AG04449 (cell line): ENCODE data around the gene METTL2B.
"Not testable (repeated sequence)": the region's sequence is repeated elsewhere in the genome, so short reads cannot be mapped to it uniquely, and the experiment has no call there.

Experiments used
- CTCF ChIA-PET: fragments of 350-600 bp; formaldehyde crosslinking; extraction: SDS; loops from one replicate; lab custom pipeline; 2021; ENCODE audit warnings: antibody characterized with exemption; lab: Yijun Ruan, JAX
- POLR2A ChIA-PET: fragments of 400-600, 350-600 bp; formaldehyde crosslinking; extraction: SDS; loops from one replicate; lab custom pipeline; 2020; ENCODE audit warnings: antibody characterized with exemption, inconsistent platforms; lab: Yijun Ruan, JAX
- DNase-seq: peaks from one replicate; pipeline ENCODE4 v3.0.0-alpha.2; 2010; ENCODE audit warnings: low read depth, low spot score
- H3K4me3 ChIP-seq: 2 replicates; pipeline ENCODE4 v1.5.1; 2011; ENCODE audit warnings: low read depth, mild to moderate bottlenecking, control low read depth, low read length
- CTCF ChIP-seq: IDR thresholded peaks from one replicate; pipeline ENCODE4 v1.5.1; 2011; ENCODE audit warnings: mild to moderate bottlenecking, moderate library complexity, low read length, control low read depth, inconsistent platforms; ENCODE audit not compliant: insufficient read depth; ENCODE audit errors: missing control alignments

The METTL2B gene

GRCh38 chr7:128453836-128454804 is 22.4 kb upstream of the METTL2B start:
- H3K4me3 ChIP-seq = peak overlapping the region; percentile 23
- ChIA-PET POLR2A (interaction anchor here (0.6 to 1.4 kb wide), 4 partner anchors 10 to 27 kb away, joined by 3 to 6 read pairs (median 4); no protein-coding TSS in a partner anchor), CTCF (interaction anchor here (1.2 to 7.8 kb wide), 6 partner anchors 10 to 106 kb away, joined by 3 to 275 read pairs (median 6); no protein-coding TSS in a partner anchor)
- no peak for TF ChIP-seq CTCF
- peak; percentile 55 for DNase-seq

- ChIA-PET CTCF (interaction anchor here (0.9 to 7.8 kb wide), 7 partner anchors 14 to 107 kb away, joined by 3 to 275 read pairs (median 5); no protein-coding TSS in a partner anchor), POLR2A (interaction anchor here (0.6 to 1.4 kb wide), 7 partner anchors 11 to 111 kb away, joined by 3 to 6 read pairs (median 3); partner anchors contain the start of genes IMPDH1 and RBM28)
- TF ChIP-seq CTCF = no peak
- H3K4me3 ChIP-seq = peak overlapping the region; percentile 99
- DNase-seq = no peak
These were observed 21.6 kb upstream of the METTL2B start for GRCh38 chr7:128454808-128455542.

GRCh38 chr7:128455543-128456254 is 20.8 kb upstream of the METTL2B start, which contains the start of gene HILPDA:
Gene HILPDA (plus strand): TSS chr7:128455878. CDS start chr7:128457269, 1,391 bp downstream.
- peak within 1 kb of the TSS; percentile 99 for H3K4me3 ChIP-seq
- ChIA-PET CTCF (interaction anchor here (0.9 to 7.8 kb wide), 5 partner anchors 15 to 108 kb away, joined by 3 to 275 read pairs (median 6); no protein-coding TSS in a partner anchor), POLR2A (interaction anchor here (0.6 to 1.2 kb wide), 5 partner anchors 14 to 112 kb away, joined by 3 to 4 read pairs (median 3); partner anchors contain the start of genes IMPDH1 and RBM28)
- peak; percentile 82 for DNase-seq
- TF ChIP-seq CTCF = no peak

GRCh38 chr7:128456255-128456725 is 20.3 kb upstream of the METTL2B start:
- no peak for DNase-seq
- ChIA-PET POLR2A (interaction anchor here (0.9 to 1.2 kb wide), 2 partner anchors 24 to 46 kb away, joined by 3 to 4 read pairs; partner anchors contain the start of gene IMPDH1), CTCF (interaction anchor here (3.1 to 7.8 kb wide), 2 partner anchors 27 to 57 kb away, joined by 14 to 275 read pairs; no protein-coding TSS in a partner anchor)
- H3K4me3 ChIP-seq = peak overlapping the region; percentile 99
- no peak for TF ChIP-seq CTCF

- peak overlapping the region; percentile 99 for H3K4me3 ChIP-seq
- DNase-seq, POLR2A ChIA-PET: not testable (repeated sequence)
- CTCF ChIA-PET = interaction anchor here (0.9 to 7.8 kb wide), 8 partner anchors 9 to 99 kb away, joined by 3 to 275 read pairs (median 3); no protein-coding TSS in a partner anchor
These were observed 19.2 kb upstream of the METTL2B start for GRCh38 chr7:128457385-128457784.
